Measurements from ENCODE around the gene NEGR1.

NEGR1 gene

GRCh38 chr1:72111662-72112061 lies 170.7 kb downstream of the NEGR1 start:
- DNase-seq = no peak

- DNase-seq = no peak
Observed at GRCh38 chr1:72109916-72110315, 172.4 kb downstream of the NEGR1 start.

GRCh38 chr1:72105201-72105600 lies 177.1 kb downstream of the NEGR1 start:
- DNase-seq = no peak

- DNase-seq = no peak
Observed at GRCh38 chr1:72101840-72102632, 180.3 kb downstream of the NEGR1 start.

- no peak for DNase-seq
Observed at GRCh38 chr1:72100771-72101170, 181.6 kb downstream of the NEGR1 start.

GRCh38 chr1:72097851-72098570 lies 184.3 kb downstream of the NEGR1 start:
- no peak for DNase-seq

GRCh38 chr1:72094209-72094608 lies 188.1 kb downstream of the NEGR1 start:
- no peak for DNase-seq

GRCh38 chr1:72086394-72086793 lies 195.9 kb downstream of the NEGR1 start:
- DNase-seq = no peak

GRCh38 chr1:72075425-72075824 lies 206.9 kb downstream of the NEGR1 start:
- DNase-seq = no peak

GRCh38 chr1:72066431-72066830 lies 215.9 kb downstream of the NEGR1 start:
- DNase-seq = no peak

GRCh38 chr1:72064196-72065075 lies 217.9 kb downstream of the NEGR1 start:
- no peak for DNase-seq

GRCh38 chr1:72063364-72064044 lies 218.8 kb downstream of the NEGR1 start:
- DNase-seq = no peak

GRCh38 chr1:72062584-72062983 lies 219.8 kb downstream of the NEGR1 start:
- no peak for DNase-seq

- DNase-seq = no peak
Observed at GRCh38 chr1:72060466-72061245, 221.7 kb downstream of the NEGR1 start.

- DNase-seq = no peak
Observed at GRCh38 chr1:72056516-72056915, 225.8 kb downstream of the NEGR1 start.

GRCh38 chr1:72051538-72051937 lies 230.8 kb downstream of the NEGR1 start:
- DNase-seq = no peak

- no peak for DNase-seq
Observed at GRCh38 chr1:72050551-72050950, 231.8 kb downstream of the NEGR1 start.

GRCh38 chr1:72037745-72038343 lies 244.5 kb downstream of the NEGR1 start:
- DNase-seq = no peak

- DNase-seq = no peak
Observed at GRCh38 chr1:72034827-72035226, 247.5 kb downstream of the NEGR1 start.

- DNase-seq = no peak
Observed at GRCh38 chr1:72023063-72023930, 259.0 kb downstream of the NEGR1 start.
